IPS-NIHi7 (cell line): Measurements from ENCODE around the gene CRBN.

Experiments used
- DNase-seq: peaks from one replicate; pipeline ENCODE4 v3.0.0; 2012; ENCODE audit warnings: mixed read lengths; ENCODE audit errors: extremely low spot score

CRBN gene

DNA sequence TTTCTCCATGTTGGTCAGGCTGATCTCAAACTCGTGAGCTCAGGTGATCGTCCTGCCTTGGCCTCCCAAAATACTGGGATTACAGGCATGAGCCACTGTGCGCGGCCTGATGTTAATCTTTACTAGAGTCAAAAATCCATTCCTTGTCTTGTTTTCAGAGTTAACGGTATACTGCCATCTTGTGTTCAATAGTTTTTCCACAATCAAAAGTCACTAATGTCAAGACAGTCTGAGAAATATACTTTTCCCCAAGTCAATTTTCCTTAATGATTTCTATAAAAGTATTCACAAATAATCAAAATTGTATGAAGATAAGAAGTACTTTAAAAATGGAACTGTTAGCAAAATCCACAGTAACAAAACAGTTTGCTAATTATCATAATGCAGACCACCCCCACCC, 8.5 kb downstream of the CRBN start:
- DNase-seq: no peak

DNA sequence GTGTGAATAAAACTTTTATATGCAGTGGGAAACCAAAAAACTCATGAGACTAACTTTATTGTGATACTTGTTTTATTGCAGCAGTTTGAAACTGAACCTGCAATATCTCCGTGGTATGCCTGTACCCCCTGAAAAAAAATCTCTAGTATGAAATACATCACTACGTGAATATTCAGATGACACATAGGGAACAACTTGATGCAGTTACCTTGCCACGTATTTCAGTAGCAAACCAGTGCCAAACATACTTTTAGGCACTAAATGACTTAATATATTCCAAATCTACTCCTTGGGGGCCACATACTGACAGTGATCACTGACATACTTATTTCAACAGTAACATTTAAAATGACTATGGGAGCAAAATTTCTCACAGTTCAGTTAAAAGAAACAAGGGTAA, 13.8 kb downstream of the CRBN start:
- no peak for DNase-seq

DNA sequence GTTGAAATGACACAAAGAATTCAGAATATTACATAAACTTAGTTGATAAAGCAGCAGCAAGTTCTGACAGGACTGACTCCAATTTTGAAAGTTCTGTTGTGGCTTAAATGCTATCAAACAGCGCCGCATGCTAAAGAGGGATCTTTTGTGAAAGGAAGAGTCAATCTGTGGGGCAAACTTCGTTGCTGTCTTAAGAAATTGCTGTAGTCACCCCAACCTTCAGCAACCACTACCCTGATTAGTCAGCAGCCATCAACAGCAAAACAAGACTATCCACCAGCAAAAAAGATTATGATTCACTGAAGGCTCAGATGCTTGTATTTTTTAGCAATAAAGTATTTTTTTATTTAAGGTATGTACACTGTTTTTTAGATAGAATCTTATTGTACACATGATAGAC, 14.2 kb downstream of the CRBN start:
- DNase-seq: no peak

DNA sequence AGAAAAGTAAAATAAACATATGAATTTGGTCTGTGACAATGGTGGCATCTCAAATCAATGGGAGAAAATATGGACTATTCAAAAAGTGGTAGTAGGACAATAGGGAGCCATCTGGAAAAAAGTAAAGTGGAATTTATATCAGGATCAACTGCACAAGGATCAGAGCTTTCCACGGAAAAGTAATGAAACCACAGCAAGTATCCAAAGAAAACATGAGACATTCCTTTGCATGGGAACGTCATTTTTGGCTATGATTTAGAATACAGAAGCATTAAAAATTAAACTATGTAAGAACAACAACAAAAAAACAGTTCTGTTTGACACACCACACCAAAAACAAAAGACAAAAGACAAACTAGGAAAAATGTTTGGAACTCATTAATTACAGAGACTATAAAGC, 18.7 kb downstream of the CRBN start:
- no peak for DNase-seq

DNA sequence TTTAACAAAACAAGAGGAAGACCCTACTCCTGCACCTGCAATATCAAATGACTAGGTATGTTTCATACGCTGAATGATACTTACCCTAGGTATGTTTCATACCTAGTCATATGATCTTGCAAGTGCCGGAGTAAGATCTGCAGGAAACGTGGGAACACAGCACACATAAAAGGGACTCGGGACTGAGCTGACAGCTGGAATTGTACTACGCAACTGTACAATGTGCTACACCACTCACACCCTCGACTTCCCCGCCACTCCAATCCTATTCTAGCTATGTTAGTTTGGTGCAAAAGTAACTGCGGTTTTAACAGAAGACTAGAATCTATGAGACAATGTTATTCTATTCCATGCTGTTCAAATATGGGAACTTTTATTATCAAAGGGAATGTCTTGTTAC, 22.0 kb downstream of the CRBN start:
- DNase-seq: no peak

DNA sequence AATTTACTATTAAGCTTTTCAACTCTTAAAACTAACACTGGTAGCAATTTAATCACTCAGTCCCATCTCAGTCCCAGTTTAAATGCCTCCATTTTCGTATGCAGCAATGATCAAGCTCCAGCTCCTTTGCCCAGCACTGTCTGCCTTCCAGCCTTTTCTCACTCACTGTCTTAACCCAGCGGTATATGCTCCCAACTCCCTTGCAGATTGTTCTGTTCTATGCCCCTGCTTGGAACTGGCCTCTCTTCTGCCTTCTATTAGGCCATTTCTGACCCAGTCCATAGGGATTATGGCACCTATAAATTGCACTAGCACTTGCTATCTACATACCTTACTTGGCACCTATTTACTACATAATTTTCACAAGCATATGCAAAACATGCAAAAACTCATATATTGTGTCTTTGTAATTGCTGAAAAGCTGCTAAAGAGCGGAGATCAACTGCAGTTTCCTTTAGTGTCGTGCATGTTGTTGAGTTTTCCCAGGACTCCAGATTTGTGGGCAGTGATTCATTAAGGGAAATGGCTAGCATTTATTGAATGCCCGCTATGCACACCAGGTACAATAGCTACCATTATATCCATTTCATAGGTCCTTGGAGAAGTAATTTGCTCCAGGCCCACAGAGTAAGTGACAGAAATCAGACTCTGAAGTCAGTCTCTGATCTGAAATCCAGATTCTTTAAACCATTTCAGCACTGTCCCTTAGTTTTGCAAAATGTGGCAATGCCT, 24.4 kb downstream of the CRBN start:
- no peak for DNase-seq

DNA sequence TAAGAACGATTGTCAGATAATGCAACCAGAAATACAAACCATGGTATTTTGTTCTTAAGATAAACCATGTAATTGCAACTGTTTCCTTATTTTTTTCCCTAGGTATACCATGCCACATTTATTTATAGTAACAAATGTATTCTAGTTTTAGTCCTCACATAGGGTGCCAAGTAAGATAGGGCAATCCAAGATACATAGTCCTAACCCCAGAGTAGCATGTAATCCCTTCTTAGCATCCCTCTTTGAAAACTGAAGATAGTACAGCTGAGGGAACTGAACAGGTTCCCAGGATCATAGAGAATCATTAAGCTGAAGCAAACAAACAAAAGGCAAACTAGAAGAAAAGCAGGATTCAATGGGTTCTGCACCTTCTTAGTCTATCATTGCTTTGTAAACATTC, 28.0 kb downstream of the CRBN start:
- no peak for DNase-seq

DNA sequence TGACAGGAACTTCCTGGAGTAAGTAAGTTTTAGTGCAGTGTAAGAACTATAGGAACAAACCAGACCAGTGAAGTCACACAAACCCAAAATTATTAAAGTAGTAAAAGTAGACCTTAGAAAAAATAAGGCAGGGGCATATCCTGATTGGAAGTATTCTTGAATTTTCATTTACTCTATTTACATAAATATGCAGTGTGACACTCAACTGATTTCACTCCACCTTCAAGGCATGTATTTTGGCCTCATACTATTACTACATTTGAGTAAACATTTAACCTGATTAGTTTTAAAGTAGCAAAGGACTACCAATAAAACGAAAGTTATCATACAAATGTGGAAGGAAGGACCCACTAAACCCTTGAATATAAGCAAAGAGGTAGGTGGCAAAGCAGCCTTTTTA, 29.9 kb downstream of the CRBN start:
- DNase-seq: no peak

DNA sequence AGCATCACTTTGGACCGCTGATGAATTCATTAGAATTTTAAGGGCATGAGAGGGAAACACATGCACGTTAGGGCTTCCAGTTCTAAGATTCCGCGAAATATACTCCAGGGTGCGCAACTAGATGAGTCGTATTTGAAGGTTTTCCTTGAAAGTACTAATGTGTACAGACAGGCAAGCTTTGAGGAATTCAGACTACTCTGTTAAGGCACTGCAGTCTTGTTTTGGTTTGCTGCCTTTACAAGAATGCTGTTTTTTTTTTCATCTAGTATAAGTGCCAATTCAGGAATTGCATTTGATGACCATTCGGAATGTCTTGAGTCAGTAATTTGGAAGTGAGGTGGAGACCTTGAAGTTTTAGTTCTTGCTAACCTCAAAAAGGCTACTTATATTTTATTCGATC, 33.7 kb downstream of the CRBN start:
- DNase-seq: no peak

DNA sequence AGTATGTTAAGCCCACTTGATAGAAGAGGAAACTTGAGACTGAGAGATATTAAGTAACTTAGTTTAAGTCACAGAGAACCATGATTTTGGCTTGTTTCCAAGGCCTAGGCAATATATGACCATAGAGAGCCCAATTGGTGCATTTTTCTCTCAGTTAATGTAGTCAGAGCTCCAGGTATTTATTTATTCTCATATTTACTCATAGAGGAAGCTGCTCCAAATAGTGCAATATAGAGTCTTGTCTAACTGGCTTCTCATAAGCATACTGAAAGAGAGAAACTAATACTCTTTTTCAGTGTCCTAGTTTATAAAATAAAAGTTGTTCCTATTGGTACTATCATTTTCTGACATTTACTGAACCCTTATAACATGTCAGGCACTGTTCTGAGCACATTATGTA, 37.6 kb downstream of the CRBN start:
- DNase-seq: no peak

DNA sequence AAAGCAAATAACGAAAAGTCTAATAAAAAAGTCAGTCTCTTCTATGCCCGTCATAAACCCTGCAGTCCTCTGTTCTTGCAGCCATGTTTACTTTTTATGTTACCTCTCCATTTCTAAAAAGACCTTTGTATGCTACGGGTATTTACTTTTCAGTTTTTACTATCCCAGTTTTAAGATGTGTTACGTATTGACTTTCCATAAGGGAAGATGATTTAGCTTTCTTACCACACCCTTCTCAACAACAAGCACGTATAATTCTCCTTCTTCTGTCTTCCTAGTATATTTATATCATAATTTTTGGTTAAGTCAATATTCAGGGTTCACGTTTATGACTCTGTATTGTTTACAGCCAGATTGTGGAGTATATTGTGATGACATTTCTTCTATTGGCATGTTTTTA, 42.0 kb downstream of the CRBN start:
- DNase-seq: no peak

DNA sequence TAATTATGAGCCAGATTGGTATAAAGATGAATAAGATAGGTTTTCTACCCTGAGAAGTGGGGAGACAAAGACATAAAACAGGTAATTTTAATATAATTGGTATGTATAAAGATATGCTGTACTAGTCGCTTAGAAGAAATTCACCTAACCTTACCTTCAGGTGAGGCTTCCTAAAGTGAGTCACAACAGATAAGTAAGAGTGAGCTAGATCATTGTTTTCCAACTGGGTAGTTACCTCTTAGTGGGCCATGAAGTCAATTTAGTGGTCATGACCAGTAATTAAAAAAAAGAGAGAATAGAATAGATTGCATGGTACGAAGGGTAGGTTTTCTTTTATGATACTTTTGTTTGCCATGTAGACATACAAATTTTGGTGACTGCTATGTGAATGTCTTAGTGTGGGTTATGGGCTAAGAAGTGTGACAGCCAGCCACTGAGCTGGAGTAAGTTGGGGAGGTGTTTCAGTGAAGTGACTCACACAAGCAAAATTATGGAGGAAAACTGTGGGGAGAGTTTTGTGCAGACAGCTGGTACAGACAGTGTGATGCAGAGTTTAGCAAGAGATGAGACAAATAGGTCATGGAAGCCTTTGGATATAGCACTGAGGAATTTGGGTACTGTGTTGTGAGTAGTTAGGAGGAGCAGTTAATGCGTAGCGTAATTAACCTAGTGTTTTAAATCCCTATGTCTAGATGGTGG, 44.6 kb downstream of the CRBN start:
- DNase-seq: no peak

DNA sequence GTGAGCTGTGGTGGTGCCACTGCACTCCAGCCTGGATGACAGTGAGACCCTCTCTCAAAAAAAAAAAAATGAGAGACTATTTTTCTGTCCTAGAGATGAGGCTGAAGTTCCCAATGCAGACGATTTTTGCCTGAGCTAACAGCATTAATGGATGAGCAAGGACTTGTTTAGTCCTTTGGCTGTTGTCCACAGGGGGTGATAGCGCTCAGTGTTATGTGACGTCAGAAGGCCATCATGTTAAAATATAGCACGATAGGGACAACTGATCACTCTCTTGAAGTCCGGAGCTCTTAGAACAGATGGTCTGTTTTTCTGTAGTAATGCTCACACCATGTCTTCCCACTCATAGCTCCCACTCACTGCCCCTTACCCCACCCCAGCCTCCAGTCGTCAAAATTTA, 46.0 kb downstream of the CRBN start:
- DNase-seq: no peak

DNA sequence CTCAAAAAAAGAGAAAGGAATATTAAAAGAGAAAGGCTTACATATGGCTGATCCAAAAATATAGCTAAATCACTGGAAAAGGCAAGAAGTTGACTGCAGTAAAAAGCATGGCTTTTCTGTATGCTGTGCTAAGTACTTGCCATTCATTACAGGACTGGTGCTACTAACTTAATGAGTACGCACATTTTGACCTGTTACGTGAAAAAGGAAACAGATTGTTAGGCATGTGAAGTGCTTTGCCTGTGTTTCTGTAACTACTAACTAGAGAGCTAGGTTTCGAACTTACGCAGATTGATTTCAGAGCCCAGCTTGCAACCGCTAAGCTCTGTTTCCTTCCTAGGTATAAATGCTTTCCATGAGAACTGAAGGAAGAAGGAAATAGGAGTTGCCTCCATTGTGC, 49.9 kb downstream of the CRBN start:
- no peak for DNase-seq

DNA sequence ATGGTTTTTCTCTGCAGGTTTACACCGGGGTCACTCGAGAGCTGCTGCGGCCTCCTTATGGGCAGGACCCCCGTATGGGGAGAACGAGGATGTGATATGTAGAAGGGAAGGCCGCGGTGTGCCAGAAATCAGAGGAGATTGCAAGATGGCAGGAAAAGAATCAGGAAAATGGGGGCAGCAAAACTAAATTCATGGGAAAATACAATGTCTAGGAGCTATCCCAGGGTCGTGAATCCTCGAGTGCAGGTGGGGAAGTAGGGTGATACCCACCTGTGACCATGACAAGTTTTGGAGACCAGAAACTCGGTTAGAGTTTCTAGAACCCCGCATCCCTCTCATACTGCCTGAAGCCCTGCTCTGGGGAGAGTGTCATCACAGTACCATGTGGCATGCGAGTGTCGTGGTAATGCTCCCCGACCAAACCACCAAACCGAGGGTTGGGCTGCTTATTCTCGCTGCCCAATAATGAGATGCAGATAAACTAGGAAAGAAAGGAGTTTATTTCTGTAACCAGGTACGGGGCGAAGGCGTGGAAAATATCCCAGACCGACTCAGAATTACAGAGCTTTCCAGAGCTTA, 52.0 kb downstream of the CRBN start:
- DNase-seq: peak; percentile 15

DNA sequence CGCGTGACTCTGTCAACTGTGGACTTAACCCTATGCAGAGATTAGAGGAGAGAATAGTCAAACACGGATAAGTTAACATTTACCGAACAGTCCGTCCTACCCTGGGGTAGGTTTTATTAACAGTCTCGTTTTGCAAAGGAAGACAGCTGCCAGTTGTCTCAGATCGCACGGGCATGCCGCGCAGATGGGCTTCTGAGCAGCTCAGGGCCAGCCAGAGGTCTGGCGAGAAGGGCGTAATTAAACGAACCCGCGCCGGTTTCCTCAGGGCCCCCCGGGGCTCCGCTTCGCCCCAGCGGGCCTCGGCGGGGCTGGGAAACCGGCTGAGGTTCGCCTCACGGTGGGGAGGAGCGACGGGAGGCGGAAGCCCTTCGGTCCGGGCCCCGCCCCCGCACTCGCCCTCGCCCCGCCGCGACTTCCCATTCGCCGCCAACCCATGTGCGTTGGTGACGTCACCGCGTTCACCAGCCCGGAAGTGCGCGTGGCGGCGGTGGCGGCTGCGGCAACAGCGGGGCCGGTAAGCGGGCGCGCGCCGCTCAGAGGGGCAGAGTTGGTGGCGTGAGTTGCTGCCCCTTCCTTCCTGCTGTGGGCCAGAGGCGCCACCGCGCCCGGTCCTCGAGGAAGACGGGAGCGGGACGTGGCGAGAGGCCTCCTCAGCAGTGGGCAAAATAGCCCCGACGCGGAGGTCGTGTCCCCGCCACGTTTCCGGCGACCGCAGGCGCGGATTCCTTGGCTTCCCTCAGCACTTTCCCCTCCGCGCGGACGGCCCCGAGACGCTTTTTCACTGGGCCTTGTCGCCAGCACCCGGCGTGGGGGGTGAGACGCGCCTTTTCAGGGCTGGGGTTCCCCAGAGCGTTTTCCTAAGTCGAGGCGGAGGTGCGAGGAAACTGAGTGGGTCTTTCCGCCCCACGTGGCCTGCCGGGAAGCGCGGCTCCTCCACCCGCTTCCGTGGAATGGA, 52.7 kb downstream of the CRBN start, which contains the start of gene TRNT1:
Gene TRNT1 (plus strand): TSS at position 464 of the 955 bp plus-strand sequence. CDS start 2,101 bp downstream, outside the sequence.
- peak; percentile 97 for DNase-seq

DNA sequence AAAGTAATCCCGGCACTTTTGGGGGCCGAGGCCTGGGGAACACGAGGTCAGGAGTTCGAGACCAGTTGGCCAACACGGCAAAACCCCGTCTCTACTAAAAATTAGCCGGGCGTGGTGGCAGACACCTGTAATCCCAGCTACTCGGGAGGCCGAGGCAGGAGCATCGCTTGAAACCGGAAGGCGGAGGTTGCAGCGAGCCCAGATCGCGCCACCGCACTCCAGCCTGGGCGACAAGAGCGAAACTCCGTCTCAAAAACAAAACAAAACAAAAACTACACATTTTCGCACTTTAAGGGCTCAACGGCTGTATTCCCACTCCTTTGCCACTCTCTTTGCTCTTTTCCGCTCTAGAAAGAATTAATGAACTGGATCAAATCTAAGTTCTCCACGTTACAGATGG, 53.5 kb downstream of the CRBN start:
- no peak for DNase-seq

DNA sequence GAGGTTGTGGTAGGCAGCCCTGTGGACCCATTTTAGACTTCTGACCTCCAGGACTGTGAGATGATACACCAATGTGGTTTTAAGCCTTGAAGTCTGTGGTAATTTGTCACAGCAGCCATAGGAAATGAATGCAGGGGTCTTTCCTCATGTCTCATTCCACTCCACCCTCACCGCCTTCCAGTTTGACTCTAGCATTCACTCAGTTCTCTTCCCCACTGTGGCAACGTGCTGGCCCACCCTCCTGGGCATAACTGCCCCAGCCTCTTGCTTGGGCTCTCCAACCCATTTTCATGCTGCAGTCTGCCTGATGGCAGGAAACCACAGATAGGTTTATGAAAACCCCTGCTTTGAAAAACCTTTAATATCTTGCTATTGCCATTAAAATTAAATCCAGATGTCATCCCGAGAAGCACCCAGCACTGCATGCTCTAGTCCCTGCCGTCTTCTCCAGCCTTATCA, 60.1 kb downstream of the CRBN start:
- no peak for DNase-seq

DNA sequence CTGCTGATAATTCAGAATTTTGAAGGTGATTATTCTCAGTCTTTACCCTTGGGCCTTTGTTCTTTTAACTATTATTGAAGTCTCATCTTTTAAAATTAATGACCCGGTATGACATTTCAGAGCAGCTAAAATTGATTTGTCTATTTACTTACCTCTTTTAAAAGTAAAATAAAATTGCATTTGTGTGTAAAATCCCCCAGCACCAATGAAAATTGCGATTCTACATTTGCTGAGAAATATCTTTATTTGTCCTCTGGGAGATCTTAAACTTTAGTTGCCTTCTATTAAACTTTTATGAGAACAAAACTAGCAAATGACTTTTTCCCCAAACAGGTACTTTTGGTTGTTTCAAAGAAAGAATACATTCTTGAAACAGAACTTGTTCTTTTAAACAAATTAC, 61.8 kb downstream of the CRBN start:
- no peak for DNase-seq

DNA sequence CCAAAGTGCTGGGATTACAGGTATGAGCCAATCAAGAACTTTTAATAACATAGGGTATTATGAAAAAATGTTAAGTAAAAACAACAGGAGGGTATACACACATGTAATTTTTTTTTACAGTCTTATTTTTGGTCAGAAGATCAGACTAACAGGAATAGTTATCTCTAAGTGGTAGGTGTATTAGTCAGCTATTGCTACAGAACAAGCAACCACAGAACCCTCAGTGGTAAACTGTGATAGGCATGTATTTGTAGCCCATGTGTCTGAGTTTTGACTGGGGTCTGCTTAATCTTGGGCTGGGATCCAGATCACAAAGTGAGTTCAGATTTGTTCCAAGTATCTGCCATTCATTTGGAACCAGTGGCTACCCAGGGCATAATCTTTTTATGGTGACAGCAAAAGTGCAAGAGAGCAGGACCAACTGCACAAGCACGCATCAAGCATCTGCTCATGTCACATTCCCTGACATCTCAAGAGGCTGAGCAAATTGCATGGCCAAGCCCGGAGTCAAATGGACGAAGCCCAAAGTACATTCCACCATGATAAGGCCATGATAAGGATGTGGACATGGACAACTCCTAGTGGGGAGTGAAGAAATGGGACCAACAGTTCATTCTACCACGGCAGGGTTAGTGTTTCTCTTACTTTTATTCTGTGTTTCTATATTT, 66.3 kb downstream of the CRBN start:
- no peak for DNase-seq

DNA sequence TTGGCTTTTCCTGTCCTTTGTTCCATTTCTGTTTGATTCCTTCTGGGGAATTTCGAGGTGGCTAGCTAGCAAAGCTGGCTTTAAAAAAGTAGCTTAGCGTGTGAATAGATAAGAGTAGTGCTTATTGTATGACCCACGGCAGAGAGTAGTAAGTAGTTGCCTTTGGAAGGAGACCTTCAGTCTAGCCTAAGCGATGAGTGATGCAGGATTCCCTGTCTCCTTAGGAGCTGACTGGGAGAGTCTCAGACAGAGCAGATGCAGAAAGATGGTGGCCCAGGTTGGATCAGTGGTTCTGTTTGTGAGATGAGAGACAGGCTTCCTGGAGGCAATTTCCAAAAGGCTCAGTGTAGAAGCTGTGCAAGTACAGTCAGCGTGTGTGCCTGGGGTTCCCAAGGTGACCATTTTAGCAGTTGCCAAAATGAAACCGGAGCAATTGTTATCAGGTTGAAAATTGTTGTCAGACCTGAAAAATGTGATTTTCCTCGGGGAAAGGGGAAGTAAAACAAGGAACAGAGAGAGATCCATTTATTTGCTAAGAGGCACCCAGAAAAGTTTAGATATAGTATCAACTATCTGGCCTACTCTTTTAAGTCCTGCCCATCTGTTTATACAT, 68.6 kb downstream of the CRBN start:
- no peak for DNase-seq
